ENCODE data around the gene RGS6. TPM values are rescaled to one million over a fixed set of nuclear protein-coding genes. Genes with fewer than 3 reads are reported as not detected.

RGS6 gene
- total RNA-seq, 1 donor = not detected

- Histone ChIP-seq H3K4me3 (ENCODE audit: insufficient read depth, low read length) (no peak overlapping the region), H2AFZ (ENCODE audit: low read length) (no peak overlapping the region), H3K27me3 (ENCODE audit: insufficient read depth, low read length) (peaks cover 3% of the 10 kb centered on the region), H3K27ac (ENCODE audit: low read depth, low read length) (no peak overlapping the region), H3K4me1 (ENCODE audit: insufficient read depth, low read length) (no peaks in the 10 kb centered on the region), H4K20me1 (ENCODE audit: insufficient read depth, low read length) (no peaks in the 10 kb centered on the region), H3K79me2 (ENCODE audit: insufficient read depth, low read length) (no peaks in the 10 kb centered on the region), H3K36me3 (ENCODE audit: insufficient read depth, low read length) (no peaks in the 10 kb centered on the region), H3K9me3 (ENCODE audit: low read depth, low read length) (peaks cover 3% of the 10 kb centered on the region), H3K4me2 (ENCODE audit: insufficient read depth, low read length) (no peak overlapping the region)
- DNase-seq (ENCODE audit: insufficient read length, low spot score, missing footprints) = no peak
- TF ChIP-seq, protein P1, sequence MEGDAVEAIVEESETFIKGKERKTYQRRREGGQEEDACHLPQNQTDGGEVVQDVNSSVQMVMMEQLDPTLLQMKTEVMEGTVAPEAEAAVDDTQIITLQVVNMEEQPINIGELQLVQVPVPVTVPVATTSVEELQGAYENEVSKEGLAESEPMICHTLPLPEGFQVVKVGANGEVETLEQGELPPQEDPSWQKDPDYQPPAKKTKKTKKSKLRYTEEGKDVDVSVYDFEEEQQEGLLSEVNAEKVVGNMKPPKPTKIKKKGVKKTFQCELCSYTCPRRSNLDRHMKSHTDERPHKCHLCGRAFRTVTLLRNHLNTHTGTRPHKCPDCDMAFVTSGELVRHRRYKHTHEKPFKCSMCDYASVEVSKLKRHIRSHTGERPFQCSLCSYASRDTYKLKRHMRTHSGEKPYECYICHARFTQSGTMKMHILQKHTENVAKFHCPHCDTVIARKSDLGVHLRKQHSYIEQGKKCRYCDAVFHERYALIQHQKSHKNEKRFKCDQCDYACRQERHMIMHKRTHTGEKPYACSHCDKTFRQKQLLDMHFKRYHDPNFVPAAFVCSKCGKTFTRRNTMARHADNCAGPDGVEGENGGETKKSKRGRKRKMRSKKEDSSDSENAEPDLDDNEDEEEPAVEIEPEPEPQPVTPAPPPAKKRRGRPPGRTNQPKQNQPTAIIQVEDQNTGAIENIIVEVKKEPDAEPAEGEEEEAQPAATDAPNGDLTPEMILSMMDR (IDR thresholded peaks at IDR 0.05; ENCODE audit: extremely low read depth, low read depth, low read length) = no peak
Observed at GRCh38 chr14:72535485-72535884, 603.3 kb downstream of the RGS6 start.

GRCh38 chr14:72538387-72538786 is 606.2 kb downstream of the RGS6 start:
- TF ChIP-seq, protein P1 (IDR thresholded peaks at IDR 0.05; ENCODE audit: extremely low read depth, low read depth, low read length) = no peak
- Histone ChIP-seq H3K79me2 (ENCODE audit: insufficient read depth, low read length) (no peaks in the 10 kb centered on the region), H3K4me2 (ENCODE audit: insufficient read depth, low read length) (no peak overlapping the region), H3K4me3 (ENCODE audit: insufficient read depth, low read length) (no peak overlapping the region), H3K27ac (ENCODE audit: low read depth, low read length) (no peak overlapping the region), H2AFZ (ENCODE audit: low read length) (no peak overlapping the region), H4K20me1 (ENCODE audit: insufficient read depth, low read length) (no peaks in the 10 kb centered on the region), H3K9me3 (ENCODE audit: low read depth, low read length) (peaks cover 1% of the 10 kb centered on the region), H3K4me1 (ENCODE audit: insufficient read depth, low read length) (no peaks in the 10 kb centered on the region), H3K36me3 (ENCODE audit: insufficient read depth, low read length) (no peaks in the 10 kb centered on the region), H3K27me3 (ENCODE audit: insufficient read depth, low read length) (peaks cover 3% of the 10 kb centered on the region)
- no peak for DNase-seq (ENCODE audit: insufficient read length, low spot score, missing footprints)

DNA sequence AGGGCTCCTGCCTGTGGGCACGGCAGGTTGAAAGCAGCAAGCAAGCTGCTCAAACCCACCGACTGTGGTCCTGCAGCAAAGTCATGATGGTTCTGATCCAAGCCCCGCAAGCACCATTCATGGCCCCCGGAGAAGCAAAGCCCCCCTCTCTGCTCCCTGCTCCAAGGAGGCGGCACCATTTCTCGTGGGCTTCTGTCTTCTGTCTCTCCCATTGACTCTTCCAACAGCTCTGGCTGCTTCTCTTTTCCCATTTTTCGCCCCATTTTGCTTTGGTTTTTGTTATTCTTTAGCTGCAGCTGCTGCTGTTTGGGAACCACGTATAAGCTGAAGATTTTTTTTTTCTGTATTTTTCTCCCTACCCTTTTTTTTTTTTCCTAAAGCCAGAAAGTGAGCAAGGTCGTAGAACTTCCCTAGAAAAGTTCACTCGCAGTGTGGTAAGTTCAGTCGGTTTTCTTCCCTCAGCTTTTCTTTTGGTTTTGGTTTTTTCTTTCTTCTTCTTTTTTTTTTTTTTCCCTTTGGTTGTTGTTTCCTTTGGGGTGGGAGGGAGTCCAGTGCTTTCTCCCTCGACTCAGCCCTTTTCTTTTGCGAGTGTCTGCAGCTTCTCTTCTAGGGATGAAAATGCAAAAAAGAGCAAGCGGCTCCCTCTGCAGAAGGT is 607.6 kb downstream of the RGS6 start:
- peak overlapping the region; percentile 41 for H2AFZ ChIP-seq (ENCODE audit: low read length)
- H3K79me2 ChIP-seq (ENCODE audit: insufficient read depth, low read length) = no peaks in the 10 kb centered on the region
- TF ChIP-seq, protein P1 (IDR thresholded peaks at IDR 0.05; ENCODE audit: extremely low read depth, low read depth, low read length) = no peak
- H3K36me3 ChIP-seq (ENCODE audit: insufficient read depth, low read length) = no peaks in the 10 kb centered on the region
- no peak for DNase-seq (ENCODE audit: insufficient read length, low spot score, missing footprints)
- H3K27me3 ChIP-seq (ENCODE audit: insufficient read depth, low read length) = peaks cover 3% of the 10 kb centered on the region
- no peak overlapping the region for H3K4me3 ChIP-seq (ENCODE audit: insufficient read depth, low read length)
- H3K27ac ChIP-seq (ENCODE audit: low read depth, low read length) = no peak overlapping the region
- no peaks in the 10 kb centered on the region for H3K9me3 ChIP-seq (ENCODE audit: low read depth, low read length)
- H3K4me2 ChIP-seq (ENCODE audit: insufficient read depth, low read length) = peak overlapping the region; percentile 23
- H3K4me1 ChIP-seq (ENCODE audit: insufficient read depth, low read length) = no peaks in the 10 kb centered on the region
- H4K20me1 ChIP-seq (ENCODE audit: insufficient read depth, low read length) = no peaks in the 10 kb centered on the region

GRCh38 chr14:72540836-72541235 is 608.6 kb downstream of the RGS6 start:
- TF ChIP-seq, protein P1 (IDR thresholded peaks at IDR 0.05; ENCODE audit: extremely low read depth, low read depth, low read length) = no peak
- DNase-seq (ENCODE audit: insufficient read length, low spot score, missing footprints) = peak; percentile 66
- Histone ChIP-seq H3K9me3 (ENCODE audit: low read depth, low read length) (no peaks in the 10 kb centered on the region), H3K79me2 (ENCODE audit: insufficient read depth, low read length) (no peaks in the 10 kb centered on the region), H3K27ac (ENCODE audit: low read depth, low read length) (no peak overlapping the region), H2AFZ (ENCODE audit: low read length) (no peak overlapping the region), H3K27me3 (ENCODE audit: insufficient read depth, low read length) (peaks cover 3% of the 10 kb centered on the region), H3K4me2 (ENCODE audit: insufficient read depth, low read length) (no peak overlapping the region), H3K4me3 (ENCODE audit: insufficient read depth, low read length) (no peak overlapping the region), H4K20me1 (ENCODE audit: insufficient read depth, low read length) (no peaks in the 10 kb centered on the region), H3K4me1 (ENCODE audit: insufficient read depth, low read length) (peaks cover 4% of the 10 kb centered on the region), H3K36me3 (ENCODE audit: insufficient read depth, low read length) (no peaks in the 10 kb centered on the region)

Measured in osteoblast (primary cell).